Measurements from ENCODE around the gene KLRD1.
A peak's percentile ranks its signal among the peaks of the same experiment; 100 is the strongest.
"Not testable (repeated sequence)": the region's sequence is repeated elsewhere in the genome, so short reads cannot be mapped to it uniquely, and the experiment has no call there.

Gene KLRD1

GRCh38 chr12:10307630-10308029 lies at the start of gene KLRD1:
Gene KLRD1 (plus strand): TSS chr12:10307870. CDS start chr12:10308078, 208 bp downstream.
- intact Hi-C loops (cut with DNase I) = no loop called here

GRCh38 chr12:10260927-10261326 lies 46.7 kb upstream of the KLRD1 start:
- intact Hi-C loops (cut with DNase I) = no loop called here
- DNase-seq = no peak

More at GRCh38 chr12:10307630-10308029, at the start of gene KLRD1:
- no peak for DNase-seq

- intact Hi-C loops (cut with DNase I) = no loop called here
- DNase-seq = no peak
Observed at GRCh38 chr12:10268037-10268436, 39.6 kb upstream of the KLRD1 start.

GRCh38 chr12:10272467-10272866 lies 35.2 kb upstream of the KLRD1 start:
- intact Hi-C loops (cut with DNase I) = no loop called here
- DNase-seq = no peak

- no peak for DNase-seq
Observed at GRCh38 chr12:10276774-10277173, 30.9 kb upstream of the KLRD1 start.

GRCh38 chr12:10278104-10278503 lies 29.6 kb upstream of the KLRD1 start:
- intact Hi-C loops (cut with DNase I) = no loop called here
- DNase-seq = no peak

More at GRCh38 chr12:10276774-10277173, 30.9 kb upstream of the KLRD1 start:
- intact Hi-C loops (cut with DNase I) = no loop called here

- intact Hi-C loops (cut with DNase I) = no loop called here
- DNase-seq = no peak
Observed at GRCh38 chr12:10279937-10280336, 27.7 kb upstream of the KLRD1 start.

- DNase-seq = peak in 2 of 10 donors; percentile 16 to 59
Observed at GRCh38 chr12:10283027-10283426, 24.6 kb upstream of the KLRD1 start.

GRCh38 chr12:10285919-10286318 lies 21.8 kb upstream of the KLRD1 start:
- intact Hi-C loops (cut with DNase I) = no loop called here
- DNase-seq = no peak

More at GRCh38 chr12:10283027-10283426, 24.6 kb upstream of the KLRD1 start:
- intact Hi-C loops (cut with DNase I) = no loop called here

- DNase-seq = no peak
- intact Hi-C loops (cut with DNase I) = no loop called here
Observed at GRCh38 chr12:10289005-10289754, 18.5 kb upstream of the KLRD1 start.

- intact Hi-C loops (cut with DNase I) = no loop called here
- no peak for DNase-seq
Observed at GRCh38 chr12:10291030-10291429, 16.6 kb upstream of the KLRD1 start.

GRCh38 chr12:10293151-10293550 lies 14.5 kb upstream of the KLRD1 start:
- no peak for DNase-seq
- intact Hi-C loops (cut with DNase I) = no loop called here

- intact Hi-C loops (cut with DNase I) = no loop called here
- DNase-seq = no peak
Observed at GRCh38 chr12:10293570-10294227, 14.0 kb upstream of the KLRD1 start.

GRCh38 chr12:10301103-10301502 lies 6.6 kb upstream of the KLRD1 start:
- DNase-seq = no peak
- intact Hi-C loops (cut with DNase I) = no loop called here

- peak in 1 of 10 donors; percentile 25 for DNase-seq
Observed at GRCh38 chr12:10304161-10304574, 3.5 kb upstream of the KLRD1 start.

GRCh38 chr12:10305411-10305810 lies 2.3 kb upstream of the KLRD1 start:
- intact Hi-C loops (cut with DNase I) = no loop called here
- DNase-seq = no peak

More at GRCh38 chr12:10304161-10304574, 3.5 kb upstream of the KLRD1 start:
- intact Hi-C loops (cut with DNase I) = no loop called here

GRCh38 chr12:10310926-10311720 lies 3.5 kb downstream of the KLRD1 start:
- intact Hi-C loops (cut with DNase I) = no loop called here
- DNase-seq = no peak

- intact Hi-C loops (cut with DNase I) = no loop called here
- no peak for DNase-seq
Observed at GRCh38 chr12:10319388-10319787, 11.7 kb downstream of the KLRD1 start.

- no peak for DNase-seq
- intact Hi-C loops (cut with DNase I) = no loop called here
Observed at GRCh38 chr12:10320643-10321042, 13.0 kb downstream of the KLRD1 start.

GRCh38 chr12:10328691-10329090 lies 21.0 kb downstream of the KLRD1 start:
- DNase-seq = not testable (repeated sequence)
- intact Hi-C loops (cut with DNase I) = loop anchor here (5.0 kb wide), 1 partner anchor 91 kb away; no protein-coding TSS in a partner anchor

Measured in posterior cingulate gyrus (tissue), 11 donors.